HCT116 (cell line): Measurements from ENCODE around the gene MTFR1L.

Experiments
- CEBPB ChIP-seq: IDR thresholded peaks from 2 replicates; pipeline ENCODE4 v1.6.1; 2012; ENCODE audit warnings: low read depth
- ELF1 ChIP-seq: IDR thresholded peaks from 2 replicates; pipeline ENCODE4 v1.6.1; 2012; ENCODE audit warnings: low read depth, borderline replicate concordance
- POLR2AphosphoS5 ChIP-seq: IDR thresholded peaks from 2 replicates; pipeline ENCODE4 v1.6.1; 2011; ENCODE audit warnings: mild to moderate bottlenecking, low read depth, low read length, moderate library complexity
- TF ChIP-seq, protein P1 (sequence below), 3 experiments: fragments of 200-600 bp in 1 of 3; sonication (generic) in 1 of 3; IDR thresholded peaks in 2 of 3; conservative IDR thresholded peaks in 1 of 3; 2 replicates each; pipeline ENCODE4 v1.5.1; 2012 to 2017; ENCODE audit warnings: low read depth in 2 of 3, low read length in 2 of 3, antibody characterized with exemption in 1 of 3, borderline replicate concordance in 1 of 3, control low read depth in 1 of 3, mild to moderate bottlenecking in 1 of 3, mixed read lengths in 1 of 3, mixed run types in 1 of 3, moderate library complexity in 1 of 3; ENCODE audit not compliant: insufficient read depth in 1 of 3
- TF ChIP-seq, protein P2 (sequence below): IDR thresholded peaks from 2 replicates; pipeline ENCODE4 v1.6.1; 2012; ENCODE audit warnings: low read depth
- TF ChIP-seq, protein P3 (sequence below): IDR thresholded peaks from 2 replicates; pipeline ENCODE4 v1.6.1; 2012

DNA sequence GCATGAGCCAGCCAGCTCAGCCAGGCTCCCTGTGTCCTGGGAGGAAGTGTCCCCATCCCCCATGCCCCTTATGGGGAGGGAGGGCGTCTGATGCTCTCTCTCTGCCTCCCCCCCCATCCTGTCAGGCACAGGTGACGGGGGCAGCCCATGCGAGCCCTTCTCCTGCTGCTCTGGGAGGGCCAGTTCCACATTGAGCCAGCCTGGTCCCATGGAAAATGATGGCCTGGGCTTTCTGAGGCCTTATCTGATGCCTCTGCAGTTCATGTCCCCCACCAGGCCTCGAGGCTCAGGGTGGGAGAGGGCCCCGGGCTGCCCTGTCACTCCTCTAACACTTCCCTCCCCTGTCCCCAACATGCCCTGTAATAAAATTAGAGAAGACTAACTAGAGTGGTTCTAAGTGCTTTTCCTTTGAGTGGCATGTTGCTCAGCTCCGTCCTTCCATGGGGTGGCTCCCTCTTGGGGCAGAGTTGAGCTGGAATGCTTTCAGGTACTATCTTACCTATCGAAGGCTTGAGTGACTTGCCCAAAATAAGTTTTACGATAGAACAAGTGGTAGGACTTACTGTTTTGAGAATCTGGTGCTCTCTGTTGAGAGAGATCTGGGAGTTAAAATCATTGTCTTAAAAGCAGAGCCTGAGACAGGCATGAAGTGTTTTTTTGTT is 1.8 kb upstream of the MTFR1L start:
- TF ChIP-seq, protein P1, sequence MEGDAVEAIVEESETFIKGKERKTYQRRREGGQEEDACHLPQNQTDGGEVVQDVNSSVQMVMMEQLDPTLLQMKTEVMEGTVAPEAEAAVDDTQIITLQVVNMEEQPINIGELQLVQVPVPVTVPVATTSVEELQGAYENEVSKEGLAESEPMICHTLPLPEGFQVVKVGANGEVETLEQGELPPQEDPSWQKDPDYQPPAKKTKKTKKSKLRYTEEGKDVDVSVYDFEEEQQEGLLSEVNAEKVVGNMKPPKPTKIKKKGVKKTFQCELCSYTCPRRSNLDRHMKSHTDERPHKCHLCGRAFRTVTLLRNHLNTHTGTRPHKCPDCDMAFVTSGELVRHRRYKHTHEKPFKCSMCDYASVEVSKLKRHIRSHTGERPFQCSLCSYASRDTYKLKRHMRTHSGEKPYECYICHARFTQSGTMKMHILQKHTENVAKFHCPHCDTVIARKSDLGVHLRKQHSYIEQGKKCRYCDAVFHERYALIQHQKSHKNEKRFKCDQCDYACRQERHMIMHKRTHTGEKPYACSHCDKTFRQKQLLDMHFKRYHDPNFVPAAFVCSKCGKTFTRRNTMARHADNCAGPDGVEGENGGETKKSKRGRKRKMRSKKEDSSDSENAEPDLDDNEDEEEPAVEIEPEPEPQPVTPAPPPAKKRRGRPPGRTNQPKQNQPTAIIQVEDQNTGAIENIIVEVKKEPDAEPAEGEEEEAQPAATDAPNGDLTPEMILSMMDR (IDR thresholded peaks at IDR 0.05 in 2 of 3, conservative IDR thresholded peaks at IDR 0.05 in 1 of 3; ENCODE audit: borderline replicate concordance in 1 of 3, insufficient read depth in 1 of 3, low read depth in 2 of 3, low read length in 2 of 3) = peak; percentile 56 to 64 (median 62); a peak in 5 of 6 replicates
- TF ChIP-seq, protein P2, sequence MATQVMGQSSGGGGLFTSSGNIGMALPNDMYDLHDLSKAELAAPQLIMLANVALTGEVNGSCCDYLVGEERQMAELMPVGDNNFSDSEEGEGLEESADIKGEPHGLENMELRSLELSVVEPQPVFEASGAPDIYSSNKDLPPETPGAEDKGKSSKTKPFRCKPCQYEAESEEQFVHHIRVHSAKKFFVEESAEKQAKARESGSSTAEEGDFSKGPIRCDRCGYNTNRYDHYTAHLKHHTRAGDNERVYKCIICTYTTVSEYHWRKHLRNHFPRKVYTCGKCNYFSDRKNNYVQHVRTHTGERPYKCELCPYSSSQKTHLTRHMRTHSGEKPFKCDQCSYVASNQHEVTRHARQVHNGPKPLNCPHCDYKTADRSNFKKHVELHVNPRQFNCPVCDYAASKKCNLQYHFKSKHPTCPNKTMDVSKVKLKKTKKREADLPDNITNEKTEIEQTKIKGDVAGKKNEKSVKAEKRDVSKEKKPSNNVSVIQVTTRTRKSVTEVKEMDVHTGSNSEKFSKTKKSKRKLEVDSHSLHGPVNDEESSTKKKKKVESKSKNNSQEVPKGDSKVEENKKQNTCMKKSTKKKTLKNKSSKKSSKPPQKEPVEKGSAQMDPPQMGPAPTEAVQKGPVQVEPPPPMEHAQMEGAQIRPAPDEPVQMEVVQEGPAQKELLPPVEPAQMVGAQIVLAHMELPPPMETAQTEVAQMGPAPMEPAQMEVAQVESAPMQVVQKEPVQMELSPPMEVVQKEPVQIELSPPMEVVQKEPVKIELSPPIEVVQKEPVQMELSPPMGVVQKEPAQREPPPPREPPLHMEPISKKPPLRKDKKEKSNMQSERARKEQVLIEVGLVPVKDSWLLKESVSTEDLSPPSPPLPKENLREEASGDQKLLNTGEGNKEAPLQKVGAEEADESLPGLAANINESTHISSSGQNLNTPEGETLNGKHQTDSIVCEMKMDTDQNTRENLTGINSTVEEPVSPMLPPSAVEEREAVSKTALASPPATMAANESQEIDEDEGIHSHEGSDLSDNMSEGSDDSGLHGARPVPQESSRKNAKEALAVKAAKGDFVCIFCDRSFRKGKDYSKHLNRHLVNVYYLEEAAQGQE = no peak
- TF ChIP-seq POLR2AphosphoS5 (no peak), CEBPB (no peak), ELF1 (no peak)
- TF ChIP-seq, protein P3, sequence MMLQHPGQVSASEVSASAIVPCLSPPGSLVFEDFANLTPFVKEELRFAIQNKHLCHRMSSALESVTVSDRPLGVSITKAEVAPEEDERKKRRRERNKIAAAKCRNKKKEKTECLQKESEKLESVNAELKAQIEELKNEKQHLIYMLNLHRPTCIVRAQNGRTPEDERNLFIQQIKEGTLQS = no peak
